Loucy (cell line): ENCODE data around the gene ADAMTS10.

Experiments
- H2AFZ ChIP-seq: fragments of 200-600 bp; sonication (generic); 2 replicates; pipeline ENCODE4 v1.6.0; 2016; ENCODE audit warnings: antibody characterized with exemption, mild to moderate bottlenecking, low read length, moderate library complexity
- H3F3A ChIP-seq: fragments of 200-600 bp; 2 replicates; pipeline ENCODE4 v1.6.0; 2016; ENCODE audit warnings: antibody characterized with exemption, low read depth, mild to moderate bottlenecking
- H3K27me3 ChIP-seq: fragments of 200-600 bp; sonication (generic); 2 replicates; pipeline ENCODE4 v1.6.1; 2014; ENCODE audit warnings: low read length, mild to moderate bottlenecking; ENCODE audit not compliant: insufficient read depth, poor library complexity, severe bottlenecking
- H3K36me3 ChIP-seq: fragments of 200-600 bp; sonication (generic); 2 replicates; pipeline ENCODE4 v1.6.1; 2016; ENCODE audit warnings: low read length; ENCODE audit not compliant: insufficient read depth
- H3K4me1 ChIP-seq: fragments of 200-600 bp; sonication (generic); 2 replicates; pipeline ENCODE4 v1.5.1; 2014; ENCODE audit warnings: low read length, mild to moderate bottlenecking; ENCODE audit not compliant: insufficient read depth, poor library complexity, severe bottlenecking
- H3K4me2 ChIP-seq: fragments of 200-600 bp; sonication (generic); 2 replicates; pipeline ENCODE4 v1.6.0; 2014; ENCODE audit warnings: antibody characterized with exemption, low read length, low read depth, mild to moderate bottlenecking; ENCODE audit not compliant: poor library complexity, severe bottlenecking
- H3K4me3 ChIP-seq: fragments of 200-600 bp; sonication (generic); 2 replicates; pipeline ENCODE4 v1.5.1; 2014; ENCODE audit warnings: low read length, mild to moderate bottlenecking, mixed read lengths; ENCODE audit not compliant: poor library complexity, severe bottlenecking
- H3K79me2 ChIP-seq: fragments of 200-600 bp; sonication (generic); 2 replicates; pipeline ENCODE4 v1.6.1; 2014; ENCODE audit warnings: low read length; ENCODE audit not compliant: insufficient read depth
- H3K9ac ChIP-seq: fragments of 200-600 bp; sonication (generic); 2 replicates; pipeline ENCODE4 v1.6.0; 2014; ENCODE audit warnings: mild to moderate bottlenecking, low read depth, low read length, moderate library complexity; ENCODE audit not compliant: poor library complexity, severe bottlenecking
- H3K9me2 ChIP-seq: fragments of 200-600 bp; sonication (generic); replicated peaks from 2 replicates; pipeline ENCODE4 v1.6.1; 2016; ENCODE audit warnings: low read depth, low read length, mixed read lengths
- H3K9me3 ChIP-seq: fragments of 200-600 bp; sonication (generic); 2 replicates; pipeline ENCODE4 v1.6.1; 2014; ENCODE audit warnings: mild to moderate bottlenecking, antibody characterized with exemption, low read length, low read depth; ENCODE audit not compliant: insufficient read depth
- H4K20me1 ChIP-seq: fragments of 200-600 bp; sonication (generic); 2 replicates; pipeline ENCODE4 v1.6.0; 2014; ENCODE audit warnings: antibody characterized with exemption, low read length, mild to moderate bottlenecking; ENCODE audit not compliant: insufficient read depth, poor library complexity, severe bottlenecking
- EZH2phosphoT487 ChIP-seq: fragments of 200-600 bp; IDR thresholded peaks from 2 replicates; pipeline ENCODE4 v1.6.1; 2018; ENCODE audit warnings: antibody characterized with exemption, mild to moderate bottlenecking, moderate library complexity, borderline replicate concordance
- TF ChIP-seq, protein P1 (sequence below): fragments of 200-600 bp; sonication (generic); conservative IDR thresholded peaks from 2 replicates; pipeline ENCODE4 v1.5.1; 2014; ENCODE audit warnings: mild to moderate bottlenecking, antibody characterized with exemption, low read length

Gene ADAMTS10

DNA sequence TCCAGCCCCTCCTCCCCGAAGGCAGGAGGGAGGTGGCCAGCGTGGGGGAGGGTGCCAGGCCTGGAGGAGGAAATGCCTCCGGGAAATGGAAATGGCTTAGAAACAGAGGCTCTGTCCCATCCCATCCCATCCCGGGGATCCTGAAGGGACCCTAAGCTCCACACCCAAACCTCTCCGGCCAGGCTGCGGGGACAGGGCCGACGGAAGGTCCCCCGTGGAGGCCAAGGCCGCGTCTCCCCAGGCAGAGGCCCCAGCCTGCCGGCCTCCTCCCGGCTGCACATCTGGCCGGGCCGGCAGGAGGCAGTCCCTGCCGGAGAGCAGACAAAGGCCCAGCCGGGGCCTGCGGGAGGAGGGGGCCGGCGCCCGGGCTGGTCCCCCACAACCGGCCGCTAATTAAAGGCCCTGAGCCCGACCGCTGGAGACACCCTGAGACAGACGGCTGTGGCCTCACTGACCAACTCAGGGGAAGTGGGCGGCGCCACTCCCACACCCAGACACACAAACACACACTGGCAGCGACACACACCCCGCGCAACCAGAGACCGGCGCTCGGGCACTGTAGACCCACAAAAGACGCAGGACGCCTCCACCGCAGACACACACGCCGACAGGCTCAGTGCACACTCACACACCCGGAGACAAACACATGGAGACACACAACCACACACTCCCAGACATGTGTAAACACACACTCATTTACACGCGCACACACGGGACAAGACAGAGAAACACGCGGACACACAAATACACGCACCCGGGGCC is 1.1 kb downstream of the ADAMTS10 start:
- TF ChIP-seq, protein P1, sequence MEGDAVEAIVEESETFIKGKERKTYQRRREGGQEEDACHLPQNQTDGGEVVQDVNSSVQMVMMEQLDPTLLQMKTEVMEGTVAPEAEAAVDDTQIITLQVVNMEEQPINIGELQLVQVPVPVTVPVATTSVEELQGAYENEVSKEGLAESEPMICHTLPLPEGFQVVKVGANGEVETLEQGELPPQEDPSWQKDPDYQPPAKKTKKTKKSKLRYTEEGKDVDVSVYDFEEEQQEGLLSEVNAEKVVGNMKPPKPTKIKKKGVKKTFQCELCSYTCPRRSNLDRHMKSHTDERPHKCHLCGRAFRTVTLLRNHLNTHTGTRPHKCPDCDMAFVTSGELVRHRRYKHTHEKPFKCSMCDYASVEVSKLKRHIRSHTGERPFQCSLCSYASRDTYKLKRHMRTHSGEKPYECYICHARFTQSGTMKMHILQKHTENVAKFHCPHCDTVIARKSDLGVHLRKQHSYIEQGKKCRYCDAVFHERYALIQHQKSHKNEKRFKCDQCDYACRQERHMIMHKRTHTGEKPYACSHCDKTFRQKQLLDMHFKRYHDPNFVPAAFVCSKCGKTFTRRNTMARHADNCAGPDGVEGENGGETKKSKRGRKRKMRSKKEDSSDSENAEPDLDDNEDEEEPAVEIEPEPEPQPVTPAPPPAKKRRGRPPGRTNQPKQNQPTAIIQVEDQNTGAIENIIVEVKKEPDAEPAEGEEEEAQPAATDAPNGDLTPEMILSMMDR: no peak
- no peak for TF ChIP-seq EZH2phosphoT487
- no peaks in the 10 kb centered on the region for H3K36me3 ChIP-seq
- H3F3A ChIP-seq: no peaks in the 10 kb centered on the region
- H3K27me3 ChIP-seq: no peaks in the 10 kb centered on the region
- no peaks in the 10 kb centered on the region for H4K20me1 ChIP-seq
- peaks cover 28% of the 10 kb centered on the region for H3K4me1 ChIP-seq
- H3K9me3 ChIP-seq: no peaks in the 10 kb centered on the region
- H3K79me2 ChIP-seq: peaks cover 40% of the 10 kb centered on the region
- no peak overlapping the region; the same call in 1 of the 2 replicates for H2AFZ ChIP-seq
- peak overlapping the region; percentile 84 for H3K4me2 ChIP-seq
- peak overlapping the region; percentile 84 for H3K4me3 ChIP-seq
- no peaks in the 10 kb centered on the region for H3K9me2 ChIP-seq
- peak overlapping the region; percentile 85 for H3K9ac ChIP-seq

DNA sequence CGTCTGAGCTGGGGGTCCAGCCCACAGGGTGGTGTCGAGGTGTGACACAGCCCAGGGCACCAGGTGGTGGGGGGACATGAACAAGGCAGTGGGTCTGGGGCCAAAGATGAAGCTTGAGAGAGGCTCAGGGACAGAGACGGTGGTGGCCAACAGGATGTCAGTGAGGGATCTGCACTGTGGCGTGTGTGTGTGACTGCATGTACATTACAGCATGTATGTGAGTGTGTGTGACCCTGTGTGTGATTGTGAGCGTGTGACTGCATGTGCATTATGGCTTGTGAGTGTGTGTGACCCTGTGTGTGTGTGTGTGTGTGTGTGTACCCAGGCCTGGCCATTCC is 1.6 kb downstream of the ADAMTS10 start:
- Histone ChIP-seq H3K27me3 (no peaks in the 10 kb centered on the region), H3F3A (no peaks in the 10 kb centered on the region), H3K4me2 (peak overlapping the region; percentile 84), H3K9ac (peak overlapping the region; percentile 85), H3K4me3 (peak overlapping the region; percentile 84), H3K79me2 (peaks cover 40% of the 10 kb centered on the region), H3K36me3 (no peaks in the 10 kb centered on the region), H2AFZ (no peak overlapping the region), H3K9me2 (no peaks in the 10 kb centered on the region), H3K4me1 (peaks cover 28% of the 10 kb centered on the region), H4K20me1 (no peaks in the 10 kb centered on the region), H3K9me3 (no peaks in the 10 kb centered on the region)
- TF ChIP-seq, protein P1: no peak
- no peak for TF ChIP-seq EZH2phosphoT487

DNA sequence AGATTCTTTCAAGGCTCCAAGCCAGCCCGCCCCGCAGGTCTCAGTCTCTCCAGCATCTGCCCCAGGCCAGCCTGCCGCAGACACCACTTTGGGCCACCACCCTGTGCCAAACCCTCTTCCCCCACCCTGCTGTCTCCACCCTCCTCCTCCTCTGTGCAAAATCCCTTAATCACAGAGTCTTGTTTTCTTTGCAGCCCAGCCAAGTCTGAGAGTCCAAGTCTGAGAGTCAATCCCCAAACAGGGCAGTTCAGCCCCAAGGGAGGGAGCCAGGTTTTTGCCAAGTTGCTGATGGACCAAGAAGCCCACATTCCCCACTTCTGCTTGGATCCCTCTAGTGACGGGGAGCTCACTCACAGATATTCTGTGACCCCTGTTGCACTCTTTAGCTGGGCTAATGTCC is 3.1 kb downstream of the ADAMTS10 start:
- TF ChIP-seq, protein P1: no peak
- no peak for TF ChIP-seq EZH2phosphoT487
- Histone ChIP-seq H3K9ac (no peak overlapping the region), H3K4me3 (no peak overlapping the region), H3K9me2 (no peaks in the 10 kb centered on the region), H3K4me2 (peak overlapping the region; percentile 17), H3K36me3 (no peaks in the 10 kb centered on the region), H3K27me3 (no peaks in the 10 kb centered on the region), H3K9me3 (no peaks in the 10 kb centered on the region), H2AFZ (no peak overlapping the region), H3K4me1 (peaks cover 27% of the 10 kb centered on the region), H3K79me2 (peaks cover 40% of the 10 kb centered on the region), H3F3A (no peaks in the 10 kb centered on the region), H4K20me1 (no peaks in the 10 kb centered on the region)
